HepG2 (cell line): ENCODE results near the gene VPREB3. TPM values are rescaled to one million over a fixed set of nuclear protein-coding genes. Genes with fewer than 3 reads are reported as not detected.

ENCODE experiments used
- ATAC-seq: fragments of 200-7000 bp; cut with Tn5 transposase; 3 replicates; pipeline ENCODE4 v1.9.1; 2020; ENCODE audit warnings: mild to moderate bottlenecking, moderate library complexity
- BruUV-seq: library from RNA; stranded (reverse); fragments of 400-500 nt; replicated peaks from 2 replicates; lab custom pipeline; 2021; lab: Mats Ljungman, UMichigan
- CTCF ChIA-PET: fragments of 300-600 bp; formaldehyde crosslinking; extraction: SDS; loops from one replicate; lab custom pipeline; 2021; ENCODE audit warnings: low total read pairs, inconsistent platforms, low intra/inter-chr PET ratio; lab: Yijun Ruan, JAX
- POLR2A ChIA-PET: fragments of 350-600 bp; sonication (Branson Sonifier 250); formaldehyde crosslinking; loops from one replicate; lab custom pipeline; 2020; ENCODE audit warnings: antibody characterized with exemption, inconsistent platforms; lab: Yijun Ruan, JAX
- DNase-seq: peaks from one replicate; pipeline ENCODE4 v3.0.0-alpha.2; 2015; ENCODE audit warnings: low spot score
- FAIRE-seq: peaks from 3 replicates; lab custom pipeline; 2011; peaks lifted over from hg19 to GRCh38; lab: Jason Lieb, UNC
- H2AFZ ChIP-seq: one replicate; pipeline ENCODE4 v1.6.1; 2011; ENCODE audit warnings: low read length, inconsistent platforms
- H3K27ac ChIP-seq: fragments of 300-600 bp; 3 replicates; pipeline ENCODE4 v1.8.0; 2011; ENCODE audit warnings: mixed run types, mild to moderate bottlenecking, mixed read lengths, low read length, inconsistent platforms; ENCODE audit not compliant: insufficient read depth; ENCODE audit errors: extremely low read length
- H3K27me3 ChIP-seq, 2 experiments: fragments of 200-600 bp in 1 of 2; 2 replicates in 1 of 2; 3 replicates in 1 of 2; pipeline versions ENCODE4 v1.6.0 to v1.8.0; 2011; ENCODE audit warnings: low read length in 2 of 2, mild to moderate bottlenecking in 2 of 2, moderate library complexity in 2 of 2, inconsistent platforms in 1 of 2; ENCODE audit not compliant: insufficient read depth in 2 of 2, control insufficient read depth in 1 of 2
- H3K36me3 ChIP-seq, 2 experiments: fragments of 200-600 bp in 1 of 2; replicated peaks in 1 of 2; 2 replicates in 1 of 2; 3 replicates in 1 of 2; pipeline versions ENCODE4 v1.5.1 to v1.8.0; 2011; ENCODE audit warnings: low read length in 2 of 2, inconsistent platforms in 1 of 2; ENCODE audit not compliant: insufficient read depth in 2 of 2, control insufficient read depth in 1 of 2
- H3K4me1 ChIP-seq: 2 replicates; pipeline ENCODE4 v1.5.1; 2012; ENCODE audit warnings: low read length, inconsistent platforms; ENCODE audit not compliant: insufficient read depth
- H3K4me2 ChIP-seq: 2 replicates; pipeline ENCODE4 v1.6.0; 2011; ENCODE audit warnings: low read depth, low read length, inconsistent platforms
- H3K4me3 ChIP-seq, 3 experiments: fragments of 200-600 bp in 1 of 3; sonication (generic), shearing (Covaris generic) in 1 of 3; replicated peaks in 1 of 3; 2 replicates each; pipeline ENCODE4 v1.5.1; 2011 to 2016; ENCODE audit warnings: low read length in 3 of 3, inconsistent platforms in 2 of 3, low read depth in 2 of 3, mild to moderate bottlenecking in 2 of 3, control low read depth in 1 of 3, mixed read lengths in 1 of 3; ENCODE audit not compliant: insufficient read depth in 1 of 3
- H3K79me2 ChIP-seq: one replicate; pipeline ENCODE4 v1.6.1; 2011; ENCODE audit warnings: low read length, inconsistent platforms; ENCODE audit not compliant: insufficient read depth
- H3K9ac ChIP-seq: 2 replicates; pipeline ENCODE4 v1.6.0; 2011; ENCODE audit warnings: mild to moderate bottlenecking, low read depth, low read length, inconsistent platforms; ENCODE audit not compliant: insufficient read depth
- H3K9me3 ChIP-seq: 2 replicates; pipeline ENCODE4 v1.5.1; 2012; ENCODE audit warnings: mild to moderate bottlenecking, low read length
- H4K20me1 ChIP-seq: 2 replicates; pipeline ENCODE4 v1.6.0; 2011; ENCODE audit warnings: inconsistent platforms, mild to moderate bottlenecking, low read length, moderate library complexity; ENCODE audit not compliant: insufficient read depth
- BRCA1 ChIP-seq: sonication (generic); formaldehyde crosslinking; IDR thresholded peaks from 2 replicates; pipeline ENCODE4 v1.4.0; 2020; ENCODE audit warnings: missing genetic modification reagents
- GABPA ChIP-seq, 2 experiments: IDR thresholded peaks; 2 replicates each; pipeline ENCODE4 v1.6.1; 2011 to 2016; ENCODE audit warnings: low read depth in 2 of 2, low read length in 1 of 2, missing biosample characterization in 1 of 2, missing genetic modification characterization in 1 of 2
- GATAD2A ChIP-seq: IDR thresholded peaks from 2 replicates; pipeline ENCODE4 v1.6.1; 2016
- HOXA3 ChIP-seq: sonication (generic); formaldehyde crosslinking; IDR thresholded peaks from 2 replicates; pipeline ENCODE4 v1.5.0; 2020; ENCODE audit warnings: missing genetic modification reagents
- MXD3 ChIP-seq: IDR thresholded peaks from 2 replicates; pipeline ENCODE4 v1.6.1; 2016; ENCODE audit warnings: mild to moderate bottlenecking, missing biosample characterization, missing genetic modification reagents
- MXI1 ChIP-seq: IDR thresholded peaks from 3 replicates; pipeline ENCODE4 v1.6.1; 2012; ENCODE audit warnings: low read depth, low read length, inconsistent platforms, borderline replicate concordance
- NR2C2 ChIP-seq: sonication (generic); formaldehyde crosslinking; IDR thresholded peaks from 2 replicates; pipeline ENCODE4 v1.4.0; 2020; ENCODE audit warnings: missing genetic modification reagents, mild to moderate bottlenecking, moderate library complexity, borderline replicate concordance
- NR2F6 ChIP-seq, 2 experiments: IDR thresholded peaks; 2 replicates each; pipeline ENCODE4 v1.6.1; 2016; ENCODE audit warnings: antibody characterized with exemption in 1 of 2, mild to moderate bottlenecking in 1 of 2
- PPARG ChIP-seq: conservative IDR thresholded peaks from 2 replicates; pipeline ENCODE4 v1.6.1; 2016; ENCODE audit warnings: missing biosample characterization, missing genetic modification reagents
- STAG1 ChIP-seq: sonication (generic); formaldehyde crosslinking; IDR thresholded peaks from 2 replicates; pipeline ENCODE4 v1.4.0; 2020; ENCODE audit warnings: missing genetic modification reagents
- ZNF224 ChIP-seq: sonication (generic); formaldehyde crosslinking; IDR thresholded peaks from 2 replicates; pipeline ENCODE4 v1.5.0; 2020; ENCODE audit warnings: mild to moderate bottlenecking, missing genetic modification reagents
- ZNF609 ChIP-seq: sonication (generic); formaldehyde crosslinking; IDR thresholded peaks from 2 replicates; pipeline ENCODE4 v1.4.0; 2020; ENCODE audit warnings: mild to moderate bottlenecking, missing genetic modification reagents, borderline replicate concordance
- ZNF720 ChIP-seq: sonication (generic); formaldehyde crosslinking; IDR thresholded peaks from 2 replicates; pipeline ENCODE4 v1.4.0; 2020; ENCODE audit warnings: missing genetic modification reagents
- WGBS: methylation state at CpG from one replicate; pipeline ENCODE4 v1.1.6; 2017; ENCODE audit warnings: low lambda C conversion rate; 5-methylcytosine and 5-hydroxymethylcytosine counted together
- in situ Hi-C: cut with HindIII; loops from 2 replicates; pipeline ENCODE4 v1.10.0; 2017; ENCODE audit warnings: low pct_unique_long_range_greater_than_20kb; ENCODE audit not compliant: extremely low pct_ligation_motif_present
- intact Hi-C: fragments of 100-400 bp; cut with micrococcal nuclease; formaldehyde crosslinking; loops from one replicate; pipeline ENCODE4 v1.10.0; 2022; ENCODE audit not compliant: unreplicated experiment
- polyA plus RNA-seq, 8 experiments: library from polyadenylated mRNA; depleted of rRNA in 3 of 8; stranded (reverse) in 7 of 8; unstranded in 1 of 8; fragments of >200 nt; fragmentation: Illumina TruSeq in 4 of 8; extraction: Trizol in 4 of 8; gene quantifications; 2 replicates each; pipeline versions ENCODE4 v1.2.1 to v1.2.3, GENCODE V29; 2011 to 2016; ENCODE audit warnings: low read depth in 4 of 8, missing spikeins in 1 of 8, mixed read lengths in 1 of 8; ENCODE audit not compliant: insufficient read depth in 1 of 8
- total RNA-seq, 5 experiments: library from RNA; depleted of rRNA; stranded (reverse); fragments of >200 nt; fragmentation: Illumina TruSeq; extraction: Trizol; gene quantifications; 2 replicates each; pipeline ENCODE4 v1.2.3, GENCODE V29; 2016; ENCODE audit warnings: low read depth in 1 of 5
- TF ChIP-seq, protein P1 (sequence below): sonication (generic); formaldehyde crosslinking; IDR thresholded peaks from 2 replicates; pipeline ENCODE4 v1.5.0; 2020; ENCODE audit warnings: mild to moderate bottlenecking, missing genetic modification reagents
- TF ChIP-seq, protein P2 (sequence below): sonication (generic); formaldehyde crosslinking; IDR thresholded peaks from 2 replicates; pipeline ENCODE4 v1.4.0; 2020; ENCODE audit warnings: missing genetic modification reagents, borderline replicate concordance

The VPREB3 gene
- total and polyA plus RNA-seq, 2 of the 13 experiments (the other 11 are each of a cell fraction or from before 2014, with no cell fraction given): 0.22 TPM; not detected in 1

GRCh38 chr22:23789638-23790037 lies 35.4 kb upstream of the VPREB3 start:
- H3K9me3 ChIP-seq: no peaks in the 10 kb centered on the region
- peaks cover 45% of the 10 kb centered on the region for H3K4me1 ChIP-seq
- peaks cover 12 to 30% of the 10 kb centered on the region in 2 experiments for H3K36me3 ChIP-seq
- 23% methylated on average over 4 of the region's 4 CpGs for WGBS
- no peak overlapping the region for H2AFZ ChIP-seq
- H3K9ac ChIP-seq: peak overlapping the region; percentile 34; the same call in 1 of the 2 replicates
- intact Hi-C loops: loop anchor here (1.0 to 5.0 kb wide), 2 partner anchors 21 to 68 kb away; partner anchors contain the start of gene SLC2A11
- BruUV-seq: no TSS peak
- peaks cover 23% of the 10 kb centered on the region for H4K20me1 ChIP-seq
- H3K27ac ChIP-seq: peak overlapping the region; percentile 52
- DNase-seq (peak; percentile 71), ATAC-seq (peak; percentile 85), FAIRE-seq (peak; percentile 65)
- no peak overlapping the region for H3K4me3 ChIP-seq
- in situ Hi-C loops: no loop called here
- peaks cover 54% of the 10 kb centered on the region for H3K79me2 ChIP-seq
- POLR2A ChIA-PET: interaction anchor here (0.6 to 7.1 kb wide), 12 partner anchors 8 to 99 kb away, joined by 3 to 201 read pairs (median 4); partner anchors contain the start of genes CHCHD10, MMP11, SLC2A11 and ZNF70
- peak overlapping the region; percentile 99 for H3K4me2 ChIP-seq
- CTCF ChIA-PET: interaction anchor here (0.8 to 1.8 kb wide), 2 partner anchors 19 to 22 kb away, joined by 7 to 18 read pairs; partner anchors contain the start of gene CHCHD10
- no peaks in the 10 kb centered on the region for H3K27me3 ChIP-seq
- TF ChIP-seq ZNF224 (CRISPR knock-in tag) (no peak), NR2F6 (IDR thresholded peaks at IDR 0.05) (no peak), NR2F6 (CRISPR knock-in tag; IDR thresholded peaks at IDR 0.05) (peak; percentile 33), MXI1 (peak; percentile 39; the same call in 1 of the 3 replicates), GABPA (IDR thresholded peaks at IDR 0.05; ENCODE audit: low read depth, low read length) (no peak), GABPA (CRISPR knock-in tag; IDR thresholded peaks at IDR 0.05; ENCODE audit: low read depth) (no peak), GATAD2A (CRISPR knock-in tag) (peak; percentile 44; the same call in 1 of the 2 replicates), STAG1 (CRISPR knock-in tag) (peak; percentile 74), PPARG (CRISPR knock-in tag) (peak; percentile 67), BRCA1 (CRISPR knock-in tag) (no peak), ZNF720 (CRISPR knock-in tag) (no peak), MXD3 (CRISPR knock-in tag) (no peak), NR2C2 (CRISPR knock-in tag) (peak; percentile 31; the same call in 1 of the 2 replicates), HOXA3 (CRISPR knock-in tag) (0 out of 2 replicates have a peak, but pooled peaks have one; percentile 30), ZNF609 (CRISPR knock-in tag) (no peak)
- TF ChIP-seq, protein P1, sequence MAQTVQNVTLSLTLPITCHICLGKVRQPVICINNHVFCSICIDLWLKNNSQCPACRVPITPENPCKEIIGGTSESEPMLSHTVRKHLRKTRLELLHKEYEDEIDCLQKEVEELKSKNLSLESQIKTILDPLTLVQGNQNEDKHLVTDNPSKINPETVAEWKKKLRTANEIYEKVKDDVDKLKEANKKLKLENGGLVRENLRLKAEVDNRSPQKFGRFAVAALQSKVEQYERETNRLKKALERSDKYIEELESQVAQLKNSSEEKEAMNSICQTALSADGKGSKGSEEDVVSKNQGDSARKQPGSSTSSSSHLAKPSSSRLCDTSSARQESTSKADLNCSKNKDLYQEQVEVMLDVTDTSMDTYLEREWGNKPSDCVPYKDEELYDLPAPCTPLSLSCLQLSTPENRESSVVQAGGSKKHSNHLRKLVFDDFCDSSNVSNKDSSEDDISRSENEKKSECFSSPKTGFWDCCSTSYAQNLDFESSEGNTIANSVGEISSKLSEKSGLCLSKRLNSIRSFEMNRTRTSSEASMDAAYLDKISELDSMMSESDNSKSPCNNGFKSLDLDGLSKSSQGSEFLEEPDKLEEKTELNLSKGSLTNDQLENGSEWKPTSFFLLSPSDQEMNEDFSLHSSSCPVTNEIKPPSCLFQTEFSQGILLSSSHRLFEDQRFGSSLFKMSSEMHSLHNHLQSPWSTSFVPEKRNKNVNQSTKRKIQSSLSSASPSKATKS (CRISPR knock-in tag): no peak
- TF ChIP-seq, protein P2, sequence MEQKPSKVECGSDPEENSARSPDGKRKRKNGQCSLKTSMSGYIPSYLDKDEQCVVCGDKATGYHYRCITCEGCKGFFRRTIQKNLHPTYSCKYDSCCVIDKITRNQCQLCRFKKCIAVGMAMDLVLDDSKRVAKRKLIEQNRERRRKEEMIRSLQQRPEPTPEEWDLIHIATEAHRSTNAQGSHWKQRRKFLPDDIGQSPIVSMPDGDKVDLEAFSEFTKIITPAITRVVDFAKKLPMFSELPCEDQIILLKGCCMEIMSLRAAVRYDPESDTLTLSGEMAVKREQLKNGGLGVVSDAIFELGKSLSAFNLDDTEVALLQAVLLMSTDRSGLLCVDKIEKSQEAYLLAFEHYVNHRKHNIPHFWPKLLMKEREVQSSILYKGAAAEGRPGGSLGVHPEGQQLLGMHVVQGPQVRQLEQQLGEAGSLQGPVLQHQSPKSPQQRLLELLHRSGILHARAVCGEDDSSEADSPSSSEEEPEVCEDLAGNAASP: peak; percentile 56; the same call in 1 of the 2 replicates
